AG09309 (cell line): ENCODE measurements around the gene GMEB2.
A peak's percentile ranks its signal among the peaks of the same experiment; 100 is the strongest.

Experiments used
- DNase-seq: peaks from one replicate; pipeline ENCODE4 v3.0.0-alpha.2; 2010; ENCODE audit warnings: low read depth
- H3K4me3 ChIP-seq: 2 replicates; pipeline ENCODE4 v1.5.1; 2011; ENCODE audit warnings: mild to moderate bottlenecking, low read depth, low read length, moderate library complexity; ENCODE audit not compliant: control insufficient read depth
- CTCF ChIP-seq: IDR thresholded peaks from 2 replicates; pipeline ENCODE4 v1.5.1; 2011; ENCODE audit warnings: mild to moderate bottlenecking, low read depth, low read length, inconsistent platforms; ENCODE audit not compliant: insufficient read depth, control insufficient read depth; ENCODE audit errors: missing control alignments

The GMEB2 gene

GRCh38 chr20:63587776-63588591 lies 38.9 kb downstream of the GMEB2 start:
- DNase-seq: no peak
- no peak overlapping the region for H3K4me3 ChIP-seq
- TF ChIP-seq CTCF: no peak

GRCh38 chr20:63587256-63587655 lies 39.6 kb downstream of the GMEB2 start:
- TF ChIP-seq CTCF: no peak
- no peak for DNase-seq
- no peak overlapping the region for H3K4me3 ChIP-seq

- no peak overlapping the region for H3K4me3 ChIP-seq
- no peak for DNase-seq
- no peak for TF ChIP-seq CTCF
These were observed 40.1 kb downstream of the GMEB2 start for GRCh38 chr20:63586797-63587196.

DNA sequence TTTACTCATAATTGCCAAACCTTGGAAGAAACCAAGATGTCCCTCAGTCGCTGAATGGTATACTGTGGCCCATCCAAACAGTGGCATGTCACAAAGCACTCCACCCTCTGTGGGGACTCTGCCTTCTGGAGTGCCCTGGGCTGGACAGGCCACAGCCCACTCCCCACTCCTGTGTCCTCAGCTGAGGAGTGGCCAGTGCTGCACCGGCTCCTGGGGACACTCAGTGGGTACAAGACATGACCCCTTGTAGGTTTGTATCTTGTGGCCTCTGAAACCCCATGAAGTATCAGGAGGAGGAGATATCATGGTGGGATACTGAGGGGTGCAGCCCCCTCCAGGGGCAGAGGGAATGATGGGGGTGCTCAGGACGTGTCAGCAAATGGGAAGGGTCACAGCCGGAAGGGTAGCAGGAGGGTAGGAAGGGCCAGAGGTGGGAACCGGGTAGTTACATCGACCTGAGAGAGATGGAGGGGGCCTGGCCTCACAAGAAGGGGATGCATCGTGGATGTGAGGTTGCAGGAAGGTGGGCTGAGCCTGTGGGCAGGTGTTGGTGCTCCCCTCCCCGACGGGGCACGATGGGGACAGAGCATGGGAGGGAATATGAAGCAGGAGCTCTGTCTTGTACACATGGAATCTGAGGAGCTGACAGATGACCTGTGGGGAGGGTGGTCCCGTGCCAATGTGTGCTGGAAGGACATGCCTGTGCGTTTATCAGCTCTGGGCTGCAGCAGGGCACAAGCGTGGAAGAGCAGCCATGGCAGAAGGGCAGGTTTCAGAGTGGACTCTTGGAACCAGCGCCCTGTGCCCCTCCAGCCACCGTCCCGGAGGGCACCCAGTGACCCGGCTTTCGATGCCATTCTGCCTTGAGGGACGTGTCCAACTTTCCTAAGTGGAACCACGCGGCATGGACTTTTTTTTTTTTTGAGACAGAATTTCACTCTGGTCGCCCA lies 41.0 kb downstream of the GMEB2 start:
- no peak for DNase-seq
- TF ChIP-seq CTCF: no peak
- no peak overlapping the region for H3K4me3 ChIP-seq

GRCh38 chr20:63582382-63583063 lies 44.4 kb downstream of the GMEB2 start:
- no peak for DNase-seq
- no peak overlapping the region for H3K4me3 ChIP-seq
- TF ChIP-seq CTCF: no peak

- DNase-seq: peak; percentile 13
- peak; percentile 72 for TF ChIP-seq CTCF
- H3K4me3 ChIP-seq: no peak overlapping the region
These were observed 46.0 kb downstream of the GMEB2 start for GRCh38 chr20:63580796-63581461.
